A673 (cell line): Measurements from ENCODE around the gene PLEKHH2. TPM values are rescaled to one million over a fixed set of nuclear protein-coding genes. Genes with fewer than 3 reads are reported as not detected.

ENCODE experiments used
- BruUV-seq: library from RNA; stranded (reverse); fragments of 400-500 nt; replicated peaks from 2 replicates; lab custom pipeline; 2021; lab: Mats Ljungman, UMichigan
- CTCF ChIA-PET: fragments of 300-600 bp; sonication (Branson Sonifier 250); formaldehyde crosslinking; loops from one replicate; lab custom pipeline; 2022; ENCODE audit warnings: antibody characterized with exemption; lab: Charles Lee
- POLR2A ChIA-PET: fragments of 300-600 bp; sonication (Branson Sonifier 250); formaldehyde crosslinking; loops from one replicate; lab custom pipeline; 2022; ENCODE audit warnings: antibody characterized with exemption; ENCODE audit not compliant: low non-redundant PET; lab: Charles Lee
- DNase-seq: peaks from one replicate; pipeline ENCODE4 v3.0.0-alpha.2; 2015; ENCODE audit warnings: low spot score
- H3K27ac ChIP-seq: fragments of 200-600 bp; sonication (generic); 2 replicates; pipeline ENCODE4 v1.5.1; 2016; ENCODE audit warnings: mixed run types, low read depth, mild to moderate bottlenecking, mixed read lengths, antibody characterized with exemption, low read length; ENCODE audit not compliant: poor library complexity, severe bottlenecking
- H3K27me3 ChIP-seq: fragments of 200-600 bp; sonication (generic); replicated peaks from 2 replicates; pipeline ENCODE4 v1.6.1; 2017; ENCODE audit warnings: mixed run types, low read depth, mild to moderate bottlenecking, mixed read lengths, antibody characterized with exemption, low read length; ENCODE audit not compliant: insufficient read depth, poor library complexity
- H3K36me3 ChIP-seq: fragments of 200-600 bp; sonication (generic); 2 replicates; pipeline ENCODE4 v1.6.1; 2016; ENCODE audit warnings: mixed run types, mild to moderate bottlenecking, mixed read lengths, antibody characterized with exemption, low read length; ENCODE audit not compliant: insufficient read depth, poor library complexity, severe bottlenecking
- H3K4me1 ChIP-seq: fragments of 200-600 bp; sonication (generic); 2 replicates; pipeline ENCODE4 v1.6.1; 2017; ENCODE audit warnings: mixed run types, mild to moderate bottlenecking, mixed read lengths, antibody characterized with exemption, low read length; ENCODE audit not compliant: insufficient read depth, poor library complexity, severe bottlenecking
- H3K4me3 ChIP-seq: fragments of 200-600 bp; sonication (generic); 2 replicates; pipeline ENCODE4 v1.5.1; 2016; ENCODE audit warnings: low read depth, mixed run types, mild to moderate bottlenecking, mixed read lengths, low read length; ENCODE audit not compliant: poor library complexity, severe bottlenecking
- H3K9me3 ChIP-seq: fragments of 200-600 bp; sonication (generic); 2 replicates; pipeline ENCODE4 v1.6.1; 2016; ENCODE audit warnings: mixed run types, low read depth, mild to moderate bottlenecking, mixed read lengths, antibody characterized with exemption, low read length; ENCODE audit not compliant: poor library complexity, severe bottlenecking
- EZH2 ChIP-seq: fragments of 200-600 bp; sonication (generic); IDR thresholded peaks from 2 replicates; pipeline ENCODE4 v1.6.1; 2017; ENCODE audit warnings: borderline replicate concordance, low read depth, mild to moderate bottlenecking, mixed read lengths, antibody characterized with exemption, low read length; ENCODE audit not compliant: poor library complexity, severe bottlenecking
- intact Hi-C: fragments of 100-400 bp; cut with micrococcal nuclease; formaldehyde crosslinking; loops from one replicate; pipeline ENCODE4 v1.10.0; 2022; ENCODE audit not compliant: unreplicated experiment
- total RNA-seq: library from RNA; stranded (reverse); gene quantifications from 2 replicates; pipeline ENCODE4 v1.2.3, GENCODE V29; 2021
- TF ChIP-seq, protein P1 (sequence below): fragments of 300-800, 200-600 bp; sonication (generic); conservative IDR thresholded peaks from 2 replicates; pipeline ENCODE4 v1.5.1; 2017; ENCODE audit warnings: low read depth, mild to moderate bottlenecking, antibody characterized with exemption, low read length, moderate library complexity, mixed read lengths

Gene PLEKHH2
- total RNA-seq, 1 experiment from 2014 or later, result 2.2 TPM

DNA sequence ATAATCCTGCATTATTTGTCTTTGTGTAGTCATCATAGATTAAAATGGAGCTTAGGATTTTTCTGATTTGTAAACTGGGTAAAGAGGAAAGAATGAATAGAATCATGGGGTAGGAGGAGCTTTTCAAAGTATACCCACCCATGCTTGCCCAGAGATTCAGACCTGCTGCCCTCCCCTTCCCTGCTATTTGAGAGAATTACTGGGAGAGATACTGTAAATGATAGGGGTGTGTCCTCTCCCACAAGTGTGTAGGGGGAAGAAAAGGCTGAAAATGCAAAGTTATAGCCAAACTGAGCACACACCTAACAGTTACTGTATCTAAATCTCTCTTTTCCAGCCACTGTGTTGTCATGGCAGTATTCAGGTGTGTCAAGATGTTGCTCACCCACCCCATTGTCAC is 115.2 kb downstream of the PLEKHH2 start:
- TF ChIP-seq, protein P1, sequence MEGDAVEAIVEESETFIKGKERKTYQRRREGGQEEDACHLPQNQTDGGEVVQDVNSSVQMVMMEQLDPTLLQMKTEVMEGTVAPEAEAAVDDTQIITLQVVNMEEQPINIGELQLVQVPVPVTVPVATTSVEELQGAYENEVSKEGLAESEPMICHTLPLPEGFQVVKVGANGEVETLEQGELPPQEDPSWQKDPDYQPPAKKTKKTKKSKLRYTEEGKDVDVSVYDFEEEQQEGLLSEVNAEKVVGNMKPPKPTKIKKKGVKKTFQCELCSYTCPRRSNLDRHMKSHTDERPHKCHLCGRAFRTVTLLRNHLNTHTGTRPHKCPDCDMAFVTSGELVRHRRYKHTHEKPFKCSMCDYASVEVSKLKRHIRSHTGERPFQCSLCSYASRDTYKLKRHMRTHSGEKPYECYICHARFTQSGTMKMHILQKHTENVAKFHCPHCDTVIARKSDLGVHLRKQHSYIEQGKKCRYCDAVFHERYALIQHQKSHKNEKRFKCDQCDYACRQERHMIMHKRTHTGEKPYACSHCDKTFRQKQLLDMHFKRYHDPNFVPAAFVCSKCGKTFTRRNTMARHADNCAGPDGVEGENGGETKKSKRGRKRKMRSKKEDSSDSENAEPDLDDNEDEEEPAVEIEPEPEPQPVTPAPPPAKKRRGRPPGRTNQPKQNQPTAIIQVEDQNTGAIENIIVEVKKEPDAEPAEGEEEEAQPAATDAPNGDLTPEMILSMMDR, result no peak
- TF ChIP-seq EZH2, result no peak
- no peaks in the 10 kb centered on the region for H3K4me1 ChIP-seq
- H3K36me3 ChIP-seq, result no peaks in the 10 kb centered on the region
- no peak overlapping the region for H3K4me3 ChIP-seq
- no peak overlapping the region for H3K27ac ChIP-seq
- ChIA-PET CTCF (no interaction called here), POLR2A (no interaction called here)
- H3K9me3 ChIP-seq, result no peaks in the 10 kb centered on the region
- no peaks in the 10 kb centered on the region for H3K27me3 ChIP-seq
- intact Hi-C loops, result no loop called here
- DNase-seq, result no peak
- no TSS peak for BruUV-seq

DNA sequence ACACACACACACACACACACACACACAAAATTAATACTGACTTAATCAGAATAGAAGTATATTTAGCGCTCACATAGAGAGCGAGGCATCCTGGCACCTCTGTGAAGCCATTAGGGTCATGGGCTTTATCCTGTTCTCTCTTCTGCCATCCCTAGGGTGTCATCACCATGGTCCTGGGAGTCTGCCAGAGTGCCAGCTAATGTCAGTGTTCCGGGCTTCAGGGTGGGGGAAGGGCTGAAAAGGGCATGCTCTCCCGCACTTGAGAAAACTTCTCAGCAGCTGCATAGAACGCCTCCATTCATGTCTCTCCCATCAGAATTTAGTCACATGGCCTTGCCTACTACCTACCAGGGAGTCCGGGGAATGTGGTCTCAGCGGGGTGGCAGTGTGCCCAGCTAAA is 117.1 kb downstream of the PLEKHH2 start:
- ChIA-PET CTCF (no interaction called here), POLR2A (interaction anchor here (0.6 kb wide), 1 partner anchor 53 kb away, joined by 7 read pairs; no protein-coding TSS in a partner anchor)
- DNase-seq, result peak; percentile 40
- no peak overlapping the region for H3K27ac ChIP-seq
- H3K9me3 ChIP-seq, result no peaks in the 10 kb centered on the region
- no peaks in the 10 kb centered on the region for H3K27me3 ChIP-seq
- intact Hi-C loops, result no loop called here
- H3K4me1 ChIP-seq, result no peaks in the 10 kb centered on the region
- TF ChIP-seq, protein P1, result no peak
- no peak for TF ChIP-seq EZH2
- no peaks in the 10 kb centered on the region for H3K36me3 ChIP-seq
- no peak overlapping the region for H3K4me3 ChIP-seq
- no TSS peak for BruUV-seq

DNA sequence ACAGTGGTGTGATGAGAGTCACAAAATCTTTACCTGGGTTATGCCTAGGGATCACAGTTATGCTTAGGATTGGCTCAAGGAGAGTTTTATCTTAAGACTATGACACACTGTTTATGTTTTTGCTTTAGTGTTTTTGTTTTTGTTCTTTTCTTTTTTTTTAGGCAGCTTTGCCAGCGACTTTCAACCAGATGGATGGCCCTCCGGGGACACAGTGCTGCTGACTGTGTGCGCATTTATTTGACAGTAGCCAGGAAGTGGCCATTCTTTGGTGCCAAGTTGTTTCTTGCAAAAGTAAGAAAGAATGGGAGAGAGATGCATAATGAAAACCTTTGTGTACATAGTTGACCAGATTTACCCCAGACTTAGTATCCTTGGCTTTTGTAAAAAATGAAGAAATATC is 121.7 kb downstream of the PLEKHH2 start:
- POLR2A ChIA-PET, result no interaction called here
- H3K27ac ChIP-seq, result no peak overlapping the region
- H3K27me3 ChIP-seq, result no peaks in the 10 kb centered on the region
- intact Hi-C loops, result no loop called here
- DNase-seq, result no peak
- CTCF ChIA-PET, result no interaction called here
- no TSS peak for BruUV-seq
- H3K36me3 ChIP-seq, result no peaks in the 10 kb centered on the region
- H3K4me1 ChIP-seq, result no peaks in the 10 kb centered on the region
- no peak for TF ChIP-seq EZH2
- TF ChIP-seq, protein P1, result no peak
- no peak overlapping the region for H3K4me3 ChIP-seq
- H3K9me3 ChIP-seq, result no peaks in the 10 kb centered on the region
